Small intestine (tissue), 16 donors: Measurements from ENCODE around the gene GFM1. TPM values are rescaled to one million over a fixed set of nuclear protein-coding genes. Genes with fewer than 3 reads are reported as not detected.

Experiments used
- DNase-seq, 2 donors: peaks; one replicate each; pipeline versions ENCODE4 v3.0.0 to v3.0.0-alpha.2; 2013
- FAIRE-seq: peaks from 2 replicates; lab custom pipeline; 2012; peaks lifted over from hg19 to GRCh38; lab: Jason Lieb, UNC
- H3K27ac ChIP-seq, 3 donors: one replicate each; pipeline ENCODE4 v1.5.1; 2013; ENCODE audit warnings: low read length in 2 of 3, mild to moderate bottlenecking in 2 of 3, control low read depth in 1 of 3, inconsistent platforms in 1 of 3, low read depth in 1 of 3, moderate library complexity in 1 of 3
- H3K27me3 ChIP-seq, 3 donors: one replicate each; pipeline ENCODE4 v1.6.1; 2013; ENCODE audit warnings: low read length in 3 of 3, inconsistent platforms in 1 of 3; ENCODE audit not compliant: control insufficient read depth in 3 of 3, insufficient read depth in 3 of 3
- H3K36me3 ChIP-seq, 3 donors: one replicate each; pipeline ENCODE4 v1.6.1; 2013; ENCODE audit warnings: low read length in 3 of 3, inconsistent platforms in 1 of 3, low read depth in 1 of 3, mild to moderate bottlenecking in 1 of 3, moderate library complexity in 1 of 3; ENCODE audit not compliant: control insufficient read depth in 3 of 3, insufficient read depth in 2 of 3
- H3K4me1 ChIP-seq, 3 donors: one replicate each; pipeline ENCODE4 v1.6.1; 2013; ENCODE audit warnings: low read length in 2 of 3, inconsistent platforms in 1 of 3, low read depth in 1 of 3, mild to moderate bottlenecking in 1 of 3, moderate library complexity in 1 of 3; ENCODE audit not compliant: control insufficient read depth in 3 of 3, insufficient read depth in 2 of 3
- H3K4me3 ChIP-seq, 3 donors: one replicate each; pipeline ENCODE4 v1.5.1; 2013; ENCODE audit warnings: low read length in 3 of 3, control low read depth in 1 of 3, inconsistent platforms in 1 of 3, low read depth in 1 of 3, mild to moderate bottlenecking in 1 of 3, moderate library complexity in 1 of 3
- H3K9me3 ChIP-seq, 2 donors: one replicate each; pipeline ENCODE4 v1.6.1; 2013; ENCODE audit warnings: low read depth in 1 of 2, low read length in 1 of 2; ENCODE audit not compliant: control insufficient read depth in 2 of 2, insufficient read depth in 1 of 2
- WGBS, 3 donors: extraction: QIAGEN DNeasy Blood & Tissue Kit; methylation state at CpG; one replicate each; pipeline ENCODE4 v1.1.7; 2013; 5-methylcytosine and 5-hydroxymethylcytosine counted together
- long read RNA-seq, 10 donors: transcript quantifications; one replicate each; lab custom pipeline, GENCODE V29; 2026
- polyA plus RNA-seq, 4 donors: library from polyadenylated mRNA; stranded (reverse) in 3 of 4; unstranded in 1 of 4; fragments of 200-250 nt in 3 of 4; fragments of 120-200 nt in 1 of 4; gene quantifications; one replicate each; pipeline versions ENCODE4 v1.2.1 to v1.2.3, GENCODE V29; 2013
- donor health status: healthy with polysubstance abuse.
- donor health status: control.
- donor health status: control.
- donor health status: Bipolar disorder and iron deficiency.
- donor health status: healthy.

Gene GFM1
- 10 to 100 TPM in 3 of 4 donors, 1 to 10 TPM in 1; 9.4 to 37.5 (median 22.8) TPM for polyA plus RNA-seq
- long read RNA-seq, donor 1: 0 reads
- long read RNA-seq, donor 2, partial matches to known transcripts: 0 of 30 reads
- long read RNA-seq, donor 2, other reads (novel, unspliced or antisense): 29 of 30 reads
- long read RNA-seq, donor 3, partial matches to known transcripts: 288 of 348 reads
- long read RNA-seq, donor 3, other reads (novel, unspliced or antisense): 59 of 348 reads
- long read RNA-seq, donor 4: 0 reads
- long read RNA-seq, donor 5, partial matches to known transcripts: 19 of 40 reads
- long read RNA-seq, donor 5, other reads (novel, unspliced or antisense): 21 of 40 reads
- long read RNA-seq, donor 6, transcript GFM1-210 (18 exons, 3,721 nt): major isoform, 6 of 292 reads
- long read RNA-seq, donor 6, partial matches to known transcripts: 126 of 292 reads
- long read RNA-seq, donor 6, other reads (novel, unspliced or antisense): 159 of 292 reads
- long read RNA-seq, donor 7: 0 reads
- long read RNA-seq, donor 8, partial matches to known transcripts: 0 of 1 reads
- long read RNA-seq, donor 8, other reads (novel, unspliced or antisense): 0 of 1 reads
- long read RNA-seq, donor 9, partial matches to known transcripts: 0 of 1 reads
- long read RNA-seq, donor 9, other reads (novel, unspliced or antisense): 0 of 1 reads
- long read RNA-seq, donor 10, transcript GFM1-210 (18 exons, 3,721 nt): major isoform, 12 of 120 reads
- long read RNA-seq, donor 10, partial matches to known transcripts: 34 of 120 reads
- long read RNA-seq, donor 10, other reads (novel, unspliced or antisense): 73 of 120 reads

- Histone ChIP-seq H3K4me1 (peaks cover 0 to 3% (median 0%) of the 10 kb centered on the region in 3 donors), H3K36me3 (peaks cover 0 to 3% (median 3%) of the 10 kb centered on the region in 3 donors), H3K9me3 (no peaks in the 10 kb centered on the region), H3K4me3 (peak within 1 kb of the TSS; percentile 90 to 100 (median 96)), H3K27ac (peak within 1 kb of the TSS; percentile 92 to 97 (median 94)), H3K27me3 (no peaks in the 10 kb centered on the region)
- 0 to 1% (median 1%) methylated on average over 42 of the region's 42 CpGs for WGBS, 3 donors
- FAIRE-seq (peak; percentile 39), DNase-seq (peak; percentile 98)
These were observed at the start of gene GFM1 for GRCh38 chr3:158644345-158644908. GFM1 (plus strand) TSS chr3:158644527; CDS start chr3:158644635, 108 bp downstream.

GRCh38 chr3:158600787-158601186, 43.5 kb upstream of the GFM1 start:
- no peaks in the 10 kb centered on the region for H3K36me3 ChIP-seq
- no peaks in the 10 kb centered on the region for H3K27me3 ChIP-seq
- H3K27ac ChIP-seq: no peak overlapping the region
- 95 to 98% (median 96%) methylated on average over 2 of the region's 2 CpGs for WGBS, 3 donors
- DNase-seq: no peak
- FAIRE-seq: peak; percentile 53
- H3K4me3 ChIP-seq: no peak overlapping the region
- no peaks in the 10 kb centered on the region for H3K9me3 ChIP-seq
- H3K4me1 ChIP-seq: no peaks in the 10 kb centered on the region

- DNase-seq (no peak), FAIRE-seq (no peak)
- no peaks in the 10 kb centered on the region for H3K36me3 ChIP-seq
- H3K4me1 ChIP-seq: no peaks in the 10 kb centered on the region
- H3K27ac ChIP-seq: no peak overlapping the region
- no peak overlapping the region for H3K4me3 ChIP-seq
- H3K9me3 ChIP-seq: no peaks in the 10 kb centered on the region
- H3K27me3 ChIP-seq: no peaks in the 10 kb centered on the region
These were observed 42.1 kb upstream of the GFM1 start for GRCh38 chr3:158602227-158602626.

GRCh38 chr3:158617982-158618875, 26.1 kb upstream of the GFM1 start:
- Histone ChIP-seq H3K36me3 (no peaks in the 10 kb centered on the region), H3K27me3 (no peaks in the 10 kb centered on the region), H3K27ac (no peak overlapping the region), H3K4me3 (no peak overlapping the region), H3K4me1 (no peaks in the 10 kb centered on the region), H3K9me3 (peaks cover 0 to 12% of the 10 kb centered on the region in 2 donors)
- WGBS, 3 donors: 47 to 66% (median 50%) methylated on average over 1 of the region's 1 CpG
- FAIRE-seq: no peak
- no peak for DNase-seq

GRCh38 chr3:158625881-158626280, 18.4 kb upstream of the GFM1 start:
- no peak for FAIRE-seq
- DNase-seq: no peak
- Histone ChIP-seq H3K4me3 (no peak overlapping the region), H3K27ac (no peak overlapping the region), H3K36me3 (no peaks in the 10 kb centered on the region), H3K9me3 (peaks cover 0 to 7% of the 10 kb centered on the region in 2 donors), H3K4me1 (no peaks in the 10 kb centered on the region), H3K27me3 (no peaks in the 10 kb centered on the region)
- 10 to 68% (median 39%) methylated on average over 1 of the region's 1 CpG for WGBS, 3 donors

- no peaks in the 10 kb centered on the region for H3K36me3 ChIP-seq
- no peaks in the 10 kb centered on the region for H3K9me3 ChIP-seq
- no peak overlapping the region for H3K4me3 ChIP-seq
- H3K4me1 ChIP-seq: no peaks in the 10 kb centered on the region
- H3K27ac ChIP-seq: no peak overlapping the region
- FAIRE-seq (no peak), DNase-seq (no peak)
- H3K27me3 ChIP-seq: no peaks in the 10 kb centered on the region
These were observed 12.3 kb upstream of the GFM1 start for GRCh38 chr3:158631981-158632380.

GRCh38 chr3:158640646-158641045, 3.7 kb upstream of the GFM1 start:
- Histone ChIP-seq H3K36me3 (no peaks in the 10 kb centered on the region), H3K27me3 (no peaks in the 10 kb centered on the region), H3K9me3 (no peaks in the 10 kb centered on the region), H3K4me1 (peaks cover 0 to 3% (median 0%) of the 10 kb centered on the region in 3 donors), H3K4me3 (no peak overlapping the region), H3K27ac (no peak overlapping the region)
- no peak for DNase-seq
- 76 to 82% (median 79%) methylated on average over 7 of the region's 7 CpGs for WGBS, 3 donors
- FAIRE-seq: no peak
